ENCODE measurements around the gene SDK1. TPM values are rescaled to one million over a fixed set of nuclear protein-coding genes. Genes with fewer than 3 reads are reported as not detected.
"Not testable (repeated sequence)": the region's sequence is repeated elsewhere in the genome, so short reads cannot be mapped to it uniquely, and the experiment has no call there.

SDK1 gene
- total and polyA plus RNA-seq, 4 donors: 1.9 to 46.3 (median 12.4) TPM

DNA sequence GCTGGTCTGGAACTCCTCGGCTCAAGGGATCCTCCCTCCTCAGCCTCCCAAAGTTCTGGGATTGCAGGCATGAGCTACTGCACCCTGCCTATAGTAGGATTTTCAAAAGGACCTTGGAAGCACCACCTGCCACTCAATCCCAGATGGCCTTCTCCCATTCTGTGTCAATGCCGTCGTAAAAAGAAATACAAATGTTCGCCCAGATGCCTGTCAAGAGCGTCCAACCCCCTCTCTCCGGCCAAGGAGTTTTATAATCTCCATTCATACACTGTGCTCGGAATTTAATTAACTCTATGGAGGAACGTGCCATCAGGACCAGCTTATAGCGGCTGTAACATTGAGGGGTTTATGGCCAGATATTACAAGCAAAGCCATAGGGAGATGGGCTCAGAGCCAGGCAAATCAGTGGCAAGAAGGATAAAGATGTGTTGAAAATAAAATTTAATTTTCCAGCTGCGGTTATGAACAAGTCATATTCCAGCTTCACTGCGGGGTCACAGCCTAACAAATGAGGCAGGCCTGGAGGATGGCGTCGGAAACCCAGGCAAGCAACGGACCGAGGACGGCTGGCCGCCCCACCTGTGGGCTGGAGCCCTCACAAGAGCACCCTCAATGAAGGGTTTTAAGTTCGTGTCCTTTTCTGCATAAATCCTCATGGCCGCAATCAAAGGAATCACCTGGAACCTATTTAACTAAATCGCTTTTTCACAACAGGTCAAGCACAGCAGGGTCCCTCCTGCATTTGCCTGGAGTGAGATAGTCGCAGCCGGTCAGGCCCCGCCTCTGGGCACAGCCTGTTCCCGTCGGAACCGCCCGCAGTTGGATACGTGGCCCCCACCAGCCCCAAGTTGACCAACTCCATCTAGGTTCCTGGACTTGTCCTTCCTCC lies 1006.5 kb downstream of the SDK1 start:
- Histone ChIP-seq H3K36me3 (ENCODE audit: control insufficient read depth in 1 of 2, insufficient read depth in 2 of 2, low read length in 1 of 2) (no peaks in the 10 kb centered on the region), H3K4me1 (ENCODE audit: control insufficient read depth in 1 of 2, insufficient read depth in 2 of 2, low read length in 2 of 2) (no peaks in the 10 kb centered on the region), H3K9me3 (ENCODE audit: control insufficient read depth, low read length) (no peaks in the 10 kb centered on the region), H3K27ac (ENCODE audit: low read depth in 1 of 2, low read length in 2 of 2) (no peak overlapping the region), H3K27me3 (ENCODE audit: control insufficient read depth in 1 of 2, insufficient read depth in 2 of 2, low read length in 1 of 2) (no peaks in the 10 kb centered on the region), H3K4me3 (ENCODE audit: low read length in 2 of 2) (no peak overlapping the region)
- intact Hi-C loops (cut with DNase I): no loop called here
- DNase-seq (no peak), ATAC-seq (ENCODE audit: low FRiP score) (no peak)
- 74 to 75% methylated on average over 28 of the region's 28 CpGs for WGBS, 2 donors

DNA sequence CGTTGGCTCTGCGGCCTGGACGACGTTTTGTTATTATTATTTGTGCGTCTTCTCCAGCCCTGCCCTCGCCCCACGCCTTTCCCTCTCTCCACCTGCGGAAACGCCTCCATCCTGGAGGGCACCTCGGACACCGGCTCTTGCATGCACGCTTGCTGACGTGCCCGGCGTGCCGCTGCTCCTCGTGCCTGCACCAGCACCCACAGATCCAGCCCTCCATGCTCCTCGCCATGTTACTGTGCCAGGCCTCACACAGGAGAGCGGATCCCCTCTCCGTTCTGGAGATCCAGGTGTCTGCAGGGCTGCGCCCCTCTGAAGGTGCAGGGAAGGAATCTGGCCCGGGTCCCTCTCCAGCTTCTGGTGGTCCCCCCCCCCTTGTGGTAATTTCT lies 1007.1 kb downstream of the SDK1 start:
- DNase-seq: no peak
- intact Hi-C loops (cut with DNase I): no loop called here
- Histone ChIP-seq H3K27me3 (ENCODE audit: control insufficient read depth in 1 of 2, insufficient read depth in 2 of 2, low read length in 1 of 2) (no peaks in the 10 kb centered on the region), H3K36me3 (ENCODE audit: control insufficient read depth in 1 of 2, insufficient read depth in 2 of 2, low read length in 1 of 2) (no peaks in the 10 kb centered on the region), H3K4me1 (ENCODE audit: control insufficient read depth in 1 of 2, insufficient read depth in 2 of 2, low read length in 2 of 2) (no peaks in the 10 kb centered on the region), H3K4me3 (ENCODE audit: low read length in 2 of 2) (no peak overlapping the region), H3K9me3 (ENCODE audit: control insufficient read depth, low read length) (no peaks in the 10 kb centered on the region), H3K27ac (ENCODE audit: low read depth in 1 of 2, low read length in 2 of 2) (no peak overlapping the region)
- WGBS, 2 donors: 88 to 89% methylated on average over 22 of the region's 22 CpGs
- ATAC-seq (ENCODE audit: low FRiP score): no peak

DNA sequence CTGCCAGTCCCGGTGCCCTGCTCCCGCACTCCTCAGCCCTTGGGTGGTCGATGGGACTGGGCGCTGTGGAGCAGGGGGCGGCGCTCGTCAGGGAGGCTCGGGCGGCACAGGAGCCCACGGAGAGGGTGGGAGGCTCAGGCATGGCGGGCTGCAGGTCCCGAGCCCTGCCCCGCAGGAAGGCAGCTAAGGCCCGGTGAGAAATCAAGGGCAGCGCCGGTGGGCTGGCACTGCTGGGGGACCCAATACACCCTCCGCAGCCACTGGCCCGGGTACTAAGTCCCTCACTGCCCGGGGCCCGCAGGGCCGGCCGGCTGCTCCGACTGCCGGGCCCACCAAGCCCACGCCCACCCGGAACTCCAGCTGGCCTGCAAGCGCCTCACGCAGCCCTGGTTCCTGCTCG lies 1012.9 kb downstream of the SDK1 start:
- H3K27ac ChIP-seq (ENCODE audit: low read depth in 1 of 2, low read length in 2 of 2); DNase-seq; H3K4me3 ChIP-seq (ENCODE audit: low read length in 2 of 2); H3K9me3 ChIP-seq (ENCODE audit: control insufficient read depth, low read length); intact Hi-C loops (cut with DNase I); ATAC-seq (ENCODE audit: low FRiP score); H3K36me3 ChIP-seq (ENCODE audit: control insufficient read depth in 1 of 2, insufficient read depth in 2 of 2, low read length in 1 of 2); H3K27me3 ChIP-seq (ENCODE audit: control insufficient read depth in 1 of 2, insufficient read depth in 2 of 2, low read length in 1 of 2); H3K4me1 ChIP-seq (ENCODE audit: control insufficient read depth in 1 of 2, insufficient read depth in 2 of 2, low read length in 2 of 2): not testable (repeated sequence)
- WGBS, 2 donors: 95 to 96% methylated on average over 27 to 29 of the region's 29 CpGs

DNA sequence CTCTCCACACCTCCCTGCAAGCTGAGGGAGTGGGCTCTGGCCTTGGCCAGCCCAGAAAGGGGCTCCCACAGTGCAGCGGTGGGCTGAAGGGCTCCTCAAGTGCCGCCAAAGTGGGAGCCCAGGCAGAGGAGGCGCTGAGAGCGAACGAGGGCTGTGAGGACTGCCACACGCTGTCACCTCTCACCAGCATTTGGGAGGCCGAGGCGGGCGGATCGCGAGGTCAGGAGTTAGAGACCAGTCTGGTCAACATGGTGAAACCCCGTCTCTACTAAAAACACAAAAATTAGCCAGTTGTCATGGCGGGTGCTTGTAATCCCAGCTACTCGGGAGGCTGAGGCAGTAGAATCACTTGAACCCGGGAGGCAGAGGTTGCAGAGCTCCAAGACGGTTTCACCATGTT lies 1013.3 kb downstream of the SDK1 start:
- H3K9me3 ChIP-seq (ENCODE audit: control insufficient read depth, low read length); DNase-seq; intact Hi-C loops (cut with DNase I); H3K36me3 ChIP-seq (ENCODE audit: control insufficient read depth in 1 of 2, insufficient read depth in 2 of 2, low read length in 1 of 2); H3K27ac ChIP-seq (ENCODE audit: low read depth in 1 of 2, low read length in 2 of 2); ATAC-seq (ENCODE audit: low FRiP score); H3K4me3 ChIP-seq (ENCODE audit: low read length in 2 of 2); H3K27me3 ChIP-seq (ENCODE audit: control insufficient read depth in 1 of 2, insufficient read depth in 2 of 2, low read length in 1 of 2); H3K4me1 ChIP-seq (ENCODE audit: control insufficient read depth in 1 of 2, insufficient read depth in 2 of 2, low read length in 2 of 2): not testable (repeated sequence)
- 86 to 96% methylated on average over 14 to 16 of the region's 16 CpGs for WGBS, 2 donors
